ENCODE data around the gene C17orf114.
A peak's percentile ranks its signal among the peaks of the same experiment; 100 is the strongest.

Gene C17orf114

GRCh38 chr17:4759776-4760236 lies 42.3 kb downstream of the C17orf114 start (continued):
- TF ChIP-seq ZNF260 (CRISPR knock-in tag; IDR thresholded peaks at IDR 0.05; ENCODE audit: borderline replicate concordance, low read depth) (no peak), FOXC1 (CRISPR knock-in tag; IDR thresholded peaks at IDR 0.05; ENCODE audit: borderline replicate concordance) (no peak), TCF7 (IDR thresholded peaks at IDR 0.05; ENCODE audit: low read depth) (peak; percentile 75), GATAD1 (CRISPR knock-in tag; IDR thresholded peaks at IDR 0.05) (peak; percentile 45; the same call in 1 of the 2 replicates), NFE2L2 (IDR thresholded peaks at IDR 0.05; ENCODE audit: low read length) (no peak), HOXA3 (CRISPR knock-in tag; IDR thresholded peaks at IDR 0.05) (peak; percentile 92), MLLT10 (CRISPR knock-in tag; IDR thresholded peaks at IDR 0.05) (no peak), SP1 (IDR thresholded peaks at IDR 0.05) (no peak), SP1 (CRISPR knock-in tag; IDR thresholded peaks at IDR 0.05) (no peak), ZNF790 (CRISPR knock-in tag; IDR thresholded peaks at IDR 0.05; ENCODE audit: borderline replicate concordance) (no peak), TOE1 (CRISPR knock-in tag; IDR thresholded peaks at IDR 0.05) (no peak), ZNF235 (CRISPR knock-in tag; IDR thresholded peaks at IDR 0.05; ENCODE audit: borderline replicate concordance) (no peak), ZZZ3 (CRISPR knock-in tag; IDR thresholded peaks at IDR 0.05; ENCODE audit: borderline replicate concordance) (peak; percentile 75; the same call in 1 of the 2 replicates), ZNF576 (CRISPR knock-in tag; IDR thresholded peaks at IDR 0.05) (no peak), TBP (CRISPR knock-in tag; IDR thresholded peaks at IDR 0.05) (no peak), ZNF646 (CRISPR knock-in tag; IDR thresholded peaks at IDR 0.05) (no peak), ZNF549 (CRISPR knock-in tag; IDR thresholded peaks at IDR 0.05) (no peak), ELF1 (CRISPR knock-in tag; IDR thresholded peaks at IDR 0.05) (no peak; the same call in 1 of the 2 replicates), ZNF225 (CRISPR knock-in tag; IDR thresholded peaks at IDR 0.05) (no peak), ZNF20 (CRISPR knock-in tag; IDR thresholded peaks at IDR 0.05) (no peak), MIER3 (CRISPR knock-in tag; IDR thresholded peaks at IDR 0.05; ENCODE audit: borderline replicate concordance) (peak; percentile 93), ZNF639 (CRISPR knock-in tag; conservative IDR thresholded peaks at IDR 0.05) (no peak), NFKB2 (CRISPR knock-in tag; IDR thresholded peaks at IDR 0.05; ENCODE audit: borderline replicate concordance) (no peak), NR2F6 (IDR thresholded peaks at IDR 0.05) (peak; percentile 92), NR2F6 (CRISPR knock-in tag; IDR thresholded peaks at IDR 0.05) (peak; percentile 92), DPF2 (CRISPR knock-in tag; IDR thresholded peaks at IDR 0.05; ENCODE audit: borderline replicate concordance, low read depth) (peak; percentile 93), NR3C1 (CRISPR knock-in tag; IDR thresholded peaks at IDR 0.05) (no peak)
